Endothelial cell of umbilical vein (primary cell): ENCODE data around the gene APEX1. TPM values are rescaled to one million over a fixed set of nuclear protein-coding genes. Genes with fewer than 3 reads are reported as not detected.

ENCODE experiments used
- BruUV-seq: library from RNA; stranded (reverse); fragments of 400-500 nt; replicated peaks from 2 replicates; lab custom pipeline; 2021; lab: Mats Ljungman, UMichigan
- CTCF ChIA-PET: fragments of 300-600, 350-600 bp; sonication (Branson Sonifier 250); formaldehyde crosslinking; loops from one replicate; lab custom pipeline; 2021; ENCODE audit warnings: antibody characterized with exemption, inconsistent platforms; lab: Charles Lee
- POLR2A ChIA-PET: fragments of 300-600, 350-600 bp; sonication (Branson Sonifier 250); formaldehyde crosslinking; loops from one replicate; lab custom pipeline; 2021; ENCODE audit warnings: antibody characterized with exemption, inconsistent platforms; lab: Charles Lee
- DNase-seq: peaks from one replicate; pipeline ENCODE4 v3.0.0-alpha.2; 2011; ENCODE audit warnings: low read depth, low spot score
- FAIRE-seq: peaks from 2 replicates; lab custom pipeline; 2011; peaks lifted over from hg19 to GRCh38; lab: Jason Lieb, UNC
- H2AFZ ChIP-seq: 2 replicates; pipeline ENCODE4 v1.6.0; 2012; ENCODE audit warnings: low read depth, low read length, control low read depth, inconsistent platforms
- H3K27ac ChIP-seq: 2 replicates; pipeline ENCODE4 v1.5.1; 2011; ENCODE audit warnings: low read depth, mild to moderate bottlenecking, control low read depth, low read length, moderate library complexity; ENCODE audit not compliant: insufficient read depth
- H3K27me3 ChIP-seq, 2 experiments: 2 replicates each; pipeline versions ENCODE4 v1.6.0 to v1.6.1; 2011; ENCODE audit warnings: low read length in 2 of 2, mixed read lengths in 1 of 2; ENCODE audit not compliant: control insufficient read depth in 2 of 2, insufficient read depth in 2 of 2
- H3K36me3 ChIP-seq, 2 experiments: 2 replicates in 1 of 2; 3 replicates in 1 of 2; pipeline ENCODE4 v1.5.1; 2011; ENCODE audit warnings: low read length in 2 of 2, mild to moderate bottlenecking in 1 of 2, moderate library complexity in 1 of 2; ENCODE audit not compliant: control insufficient read depth in 2 of 2, insufficient read depth in 2 of 2; ENCODE audit errors: extremely low read depth in 1 of 2
- H3K4me1 ChIP-seq: 3 replicates; pipeline ENCODE4 v1.5.1; 2011; ENCODE audit warnings: mild to moderate bottlenecking, low read length; ENCODE audit not compliant: control insufficient read depth, insufficient read depth; ENCODE audit errors: extremely low read depth
- H3K4me2 ChIP-seq: 2 replicates; pipeline ENCODE4 v1.6.1; 2011; ENCODE audit warnings: low read length, control low read depth, mixed read lengths; ENCODE audit not compliant: insufficient read depth
- H3K4me3 ChIP-seq, 3 experiments: fragments of 200-600 bp in 1 of 3; sonication (generic), shearing (Covaris generic) in 1 of 3; replicated peaks in 1 of 3; 2 replicates each; pipeline ENCODE4 v1.5.1; 2011 to 2016; ENCODE audit warnings: control low read depth in 3 of 3, low read length in 3 of 3, mild to moderate bottlenecking in 2 of 3, inconsistent platforms in 1 of 3, low read depth in 1 of 3, moderate library complexity in 1 of 3; ENCODE audit not compliant: insufficient read depth in 1 of 3
- H3K79me2 ChIP-seq: 2 replicates; pipeline ENCODE4 v1.6.0; 2012; ENCODE audit warnings: low read length, inconsistent platforms; ENCODE audit not compliant: control insufficient read depth, insufficient read depth
- H3K9ac ChIP-seq: replicated peaks from 2 replicates; pipeline ENCODE3; 2011; ENCODE audit warnings: low read length, control low read depth; ENCODE audit not compliant: insufficient read depth; ENCODE audit errors: extremely low read depth
- H3K9me1 ChIP-seq: replicated peaks from 3 replicates; pipeline ENCODE4 v1.6.0; 2011; ENCODE audit warnings: mild to moderate bottlenecking, low read length; ENCODE audit not compliant: control insufficient read depth, insufficient read depth; ENCODE audit errors: extremely low read depth
- H3K9me3 ChIP-seq: replicated peaks from 2 replicates; pipeline ENCODE4 v1.5.1; 2012; ENCODE audit warnings: low read length, inconsistent platforms; ENCODE audit not compliant: control insufficient read depth, insufficient read depth
- H4K20me1 ChIP-seq: replicated peaks from 2 replicates; pipeline ENCODE3; 2011; ENCODE audit warnings: mild to moderate bottlenecking, low read length; ENCODE audit not compliant: control insufficient read depth, insufficient read depth; ENCODE audit errors: extremely low read depth
- CTCF ChIP-seq, 2 donors: IDR thresholded peaks; 1 replicate in 1 of 2; 2 replicates in 1 of 2; pipeline ENCODE4 v1.5.1; 2011; ENCODE audit warnings: low read length in 2 of 2, mild to moderate bottlenecking in 2 of 2, moderate library complexity in 2 of 2, control low read depth in 1 of 2, inconsistent platforms in 1 of 2, low read depth in 1 of 2; ENCODE audit not compliant: insufficient read depth in 1 of 2; ENCODE audit errors: extremely low read depth in 1 of 2
- FOS ChIP-seq: IDR thresholded peaks from 2 replicates; pipeline ENCODE4 v1.6.1; 2011; ENCODE audit warnings: mild to moderate bottlenecking, low read length, moderate library complexity, borderline replicate concordance; ENCODE audit not compliant: insufficient read depth
- GATA2 ChIP-seq: IDR thresholded peaks from 2 replicates; pipeline ENCODE4 v1.7.0; 2011; ENCODE audit warnings: low read depth, mild to moderate bottlenecking, moderate library complexity, mixed read lengths, low read length; ENCODE audit not compliant: insufficient read length, insufficient read depth
- JUN ChIP-seq: IDR thresholded peaks from 2 replicates; pipeline ENCODE4 v1.6.1; 2011; ENCODE audit warnings: borderline replicate concordance, low read depth; ENCODE audit not compliant: insufficient read length, insufficient read depth
- MAX ChIP-seq: IDR thresholded peaks from 2 replicates; pipeline ENCODE4 v1.6.1; 2011; ENCODE audit not compliant: insufficient read depth, insufficient read length
- POLR2A ChIP-seq: IDR thresholded peaks from 2 replicates; pipeline ENCODE4 v1.6.1; 2012; ENCODE audit warnings: low read depth, mild to moderate bottlenecking, control low read depth, low read length
- dilution Hi-C: fragments of 300-500 bp; cut with MboI; formaldehyde crosslinking; loops from one replicate; pipeline ENCODE4 v1.15.0; 2019; ENCODE audit warnings: low sequenced_read_pairs; ENCODE audit not compliant: extremely low pct_ligation_motif_present
- intact Hi-C: fragments of 100-400 bp; cut with micrococcal nuclease; formaldehyde crosslinking; loops from one replicate; pipeline ENCODE4 v1.10.0; 2022
- polyA plus RNA-seq, 4 experiments: library from polyadenylated mRNA; depleted of rRNA in 3 of 4; stranded (reverse) in 3 of 4; unstranded in 1 of 4; fragments of >200 nt; gene quantifications; 2 replicates each; pipeline versions ENCODE4 v1.2.1 to v1.2.3, GENCODE V29; 2011 to 2012; ENCODE audit warnings: missing spikeins in 1 of 4
- total RNA-seq: library from RNA; stranded (reverse); gene quantifications from 2 replicates; pipeline ENCODE4 v1.2.3, GENCODE V29; 2021

Gene APEX1
- total and polyA plus RNA-seq, 2 donors (not counting 3 experiments of a cell fraction or from before 2014, with no cell fraction given): 231 to 304 TPM

DNA sequence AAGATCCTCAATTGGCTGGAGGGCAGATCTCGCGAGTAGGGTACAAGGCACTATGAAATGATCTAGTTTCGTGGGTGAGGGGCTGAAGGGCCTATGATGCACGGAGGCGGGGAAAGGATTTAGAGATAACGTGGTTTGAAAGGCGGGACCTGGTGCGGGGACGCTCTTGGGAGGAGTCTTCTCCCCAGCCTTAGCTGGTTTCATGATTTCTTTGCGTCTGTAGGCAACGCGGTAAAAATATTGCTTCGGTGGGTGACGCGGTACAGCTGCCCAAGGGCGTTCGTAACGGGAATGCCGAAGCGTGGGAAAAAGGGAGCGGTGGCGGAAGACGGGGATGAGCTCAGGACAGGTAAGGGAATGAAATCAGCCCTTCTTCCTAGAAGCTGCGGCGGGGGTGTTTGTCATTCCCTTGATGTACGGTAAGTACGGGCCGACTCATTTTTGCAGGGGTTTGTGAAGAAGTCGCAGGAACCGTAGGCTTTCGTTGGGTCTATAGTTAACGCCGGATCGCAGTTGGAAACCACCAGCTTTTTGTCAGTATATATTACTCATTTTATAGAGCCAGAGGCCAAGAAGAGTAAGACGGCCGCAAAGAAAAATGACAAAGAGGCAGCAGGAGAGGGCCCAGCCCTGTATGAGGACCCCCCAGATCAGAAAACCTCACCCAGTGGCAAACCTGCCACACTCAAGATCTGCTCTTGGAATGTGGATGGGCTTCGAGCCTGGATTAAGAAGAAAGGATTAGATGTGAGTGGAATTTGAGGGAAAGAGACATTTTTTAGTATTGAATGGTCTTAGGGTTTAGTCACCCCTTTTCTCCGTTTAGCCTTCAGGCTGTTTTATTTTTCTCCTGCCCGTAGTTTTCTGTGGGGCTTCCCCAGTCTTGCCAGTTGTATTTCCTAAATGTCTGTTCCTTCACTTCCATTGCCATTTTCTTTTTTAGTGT is 602 bp downstream of the APEX1 start:
- H3K9me1 ChIP-seq: no peaks in the 10 kb centered on the region
- H3K27me3 ChIP-seq: no peaks in the 10 kb centered on the region
- TF ChIP-seq CTCF (IDR thresholded peaks at IDR 0.05; ENCODE audit: extremely low read depth in 1 of 2, insufficient read depth in 1 of 2, low read depth in 1 of 2, low read length in 2 of 2) (no peak), FOS (no peak), POLR2A (peak; percentile 30), MAX (no peak), JUN (no peak), GATA2 (peak; percentile 57)
- DNase-seq (no peak), FAIRE-seq (no peak)
- peak overlapping the region; percentile 71 for H2AFZ ChIP-seq
- BruUV-seq: TSS peak; percentile 53
- H3K4me2 ChIP-seq: peak overlapping the region; percentile 97
- peaks cover 42% of the 10 kb centered on the region for H3K79me2 ChIP-seq
- peaks cover 24% of the 10 kb centered on the region for H3K4me1 ChIP-seq
- ChIA-PET POLR2A (interaction anchor here (0.7 to 3.0 kb wide), 11 partner anchors 10 to 228 kb away, joined by 3 to 37 read pairs (median 4); partner anchors contain the start of genes PARP2, PNP and TEP1), CTCF (interaction anchor here (0.6 to 4.6 kb wide), 8 partner anchors 21 to 159 kb away, joined by 3 to 70 read pairs (median 5); partner anchors contain the start of genes PARP2 and TEP1)
- H3K9ac ChIP-seq: peak overlapping the region; percentile 98
- H4K20me1 ChIP-seq: no peaks in the 10 kb centered on the region
- no peaks in the 10 kb centered on the region for H3K9me3 ChIP-seq
- intact Hi-C loops (loop anchor here (1.0 to 2.0 kb wide), 7 partner anchors 14 to 151 kb away; partner anchors contain the start of genes CCNB1IP1, PNP and TEP1), dilution Hi-C loops (no loop called here)
- H3K36me3 ChIP-seq: peaks cover 14 to 20% of the 10 kb centered on the region in 2 experiments
- H3K27ac ChIP-seq: peak overlapping the region; percentile 96
- peak overlapping the region; percentile 51 to 99 (median 85) for H3K4me3 ChIP-seq
